Measurements from ENCODE around the gene HMGN5. TPM values are rescaled to one million over a fixed set of nuclear protein-coding genes. Genes with fewer than 3 reads are reported as not detected.

Gene HMGN5
- polyA plus RNA-seq, 1 donor from 2014 or later: 0.45 TPM

GRCh38 chrX:81201071-81201470 is 642 bp downstream of the HMGN5 start:
- H3K9me3 ChIP-seq (ENCODE audit: low read length): no peaks in the 10 kb centered on the region
- H3K4me3 ChIP-seq (ENCODE audit: low read length): peak overlapping the region; percentile 75
- peak overlapping the region; percentile 73 for H3K4me2 ChIP-seq (ENCODE audit: low read length)
- peak overlapping the region; percentile 75 for H3K27ac ChIP-seq (ENCODE audit: low read length)
- H3K36me3 ChIP-seq (ENCODE audit: insufficient read depth, low read length): no peaks in the 10 kb centered on the region
- peaks cover 20% of the 10 kb centered on the region for H3K79me2 ChIP-seq (replicated peaks; ENCODE audit: insufficient read depth, low read length)
- peak overlapping the region; percentile 73 for H3K9ac ChIP-seq (ENCODE audit: low read length)
- TF ChIP-seq EP300 (conservative IDR thresholded peaks at IDR 0.05; ENCODE audit: poor library complexity, severe bottlenecking): no peak
- TF ChIP-seq POLR2AphosphoS5 (IDR thresholded peaks at IDR 0.05): no peak
- no peak for TF ChIP-seq MXI1 (conservative IDR thresholded peaks at IDR 0.05; ENCODE audit: poor library complexity, severe bottlenecking)
- TF ChIP-seq EZH2 (IDR thresholded peaks at IDR 0.05; ENCODE audit: borderline replicate concordance, insufficient read depth, low read length, poor library complexity, severe bottlenecking): no peak
- no peak for TF ChIP-seq RAD21 (conservative IDR thresholded peaks at IDR 0.05)
- TF ChIP-seq SMC3 (conservative IDR thresholded peaks at IDR 0.05; ENCODE audit: poor library complexity): no peak
- no peak for TF ChIP-seq CTCF (IDR thresholded peaks at IDR 0.05; ENCODE audit: poor library complexity, severe bottlenecking)
- no peak for TF ChIP-seq TAF1 (IDR thresholded peaks at IDR 0.05; ENCODE audit: low read depth)
- TF ChIP-seq REST (IDR thresholded peaks at IDR 0.05; ENCODE audit: borderline replicate concordance): no peak
- no peak overlapping the region for H2AFZ ChIP-seq (ENCODE audit: low read depth, low read length)
- H3F3A ChIP-seq (ENCODE audit: insufficient read depth, low read length, poor library complexity, severe bottlenecking): no peaks in the 10 kb centered on the region
- H3K27me3 ChIP-seq (ENCODE audit: insufficient read depth, low read depth, low read length): no peaks in the 10 kb centered on the region
- H4K20me1 ChIP-seq (ENCODE audit: insufficient read depth): no peaks in the 10 kb centered on the region
- no peaks in the 10 kb centered on the region for H3K9me2 ChIP-seq (ENCODE audit: insufficient read depth, low read length)

- H3K4me3 ChIP-seq (ENCODE audit: low read length): no peak overlapping the region
- H2AFZ ChIP-seq (ENCODE audit: low read depth, low read length): no peak overlapping the region
- no peaks in the 10 kb centered on the region for H3K9me2 ChIP-seq (ENCODE audit: insufficient read depth, low read length)
- no peaks in the 10 kb centered on the region for H3K79me2 ChIP-seq (replicated peaks; ENCODE audit: insufficient read depth, low read length)
- H3K9me3 ChIP-seq (ENCODE audit: low read length): no peaks in the 10 kb centered on the region
- H4K20me1 ChIP-seq (ENCODE audit: insufficient read depth): no peaks in the 10 kb centered on the region
- no peaks in the 10 kb centered on the region for H3K27me3 ChIP-seq (ENCODE audit: insufficient read depth, low read depth, low read length)
- no peak overlapping the region for H3K9ac ChIP-seq (ENCODE audit: low read length)
- H3K4me2 ChIP-seq (ENCODE audit: low read length): no peak overlapping the region
- H3K27ac ChIP-seq (ENCODE audit: low read length): no peak overlapping the region
- H3F3A ChIP-seq (ENCODE audit: insufficient read depth, low read length, poor library complexity, severe bottlenecking): no peaks in the 10 kb centered on the region
- H3K36me3 ChIP-seq (ENCODE audit: insufficient read depth, low read length): no peaks in the 10 kb centered on the region
- no peak for TF ChIP-seq REST (IDR thresholded peaks at IDR 0.05; ENCODE audit: borderline replicate concordance)
- TF ChIP-seq EP300 (conservative IDR thresholded peaks at IDR 0.05; ENCODE audit: poor library complexity, severe bottlenecking): no peak
- TF ChIP-seq POLR2AphosphoS5 (IDR thresholded peaks at IDR 0.05): no peak
- no peak for TF ChIP-seq EZH2 (IDR thresholded peaks at IDR 0.05; ENCODE audit: borderline replicate concordance, insufficient read depth, low read length, poor library complexity, severe bottlenecking)
- no peak for TF ChIP-seq RAD21 (conservative IDR thresholded peaks at IDR 0.05)
- TF ChIP-seq CTCF (IDR thresholded peaks at IDR 0.05; ENCODE audit: poor library complexity, severe bottlenecking): no peak
Observed at GRCh38 chrX:81195712-81196111, 6.0 kb downstream of the HMGN5 start.
